IPS-11a (cell line): ENCODE data around the gene MOCOS.

Experiments
- H3K4me3 ChIP-seq: one replicate; pipeline ENCODE4 v1.5.1; 2013; ENCODE audit warnings: low read depth, low read length, control low read depth

MOCOS gene

GRCh38 chr18:36176711-36177110 lies 10.6 kb upstream of the MOCOS start:
- no peak overlapping the region for H3K4me3 ChIP-seq

DNA sequence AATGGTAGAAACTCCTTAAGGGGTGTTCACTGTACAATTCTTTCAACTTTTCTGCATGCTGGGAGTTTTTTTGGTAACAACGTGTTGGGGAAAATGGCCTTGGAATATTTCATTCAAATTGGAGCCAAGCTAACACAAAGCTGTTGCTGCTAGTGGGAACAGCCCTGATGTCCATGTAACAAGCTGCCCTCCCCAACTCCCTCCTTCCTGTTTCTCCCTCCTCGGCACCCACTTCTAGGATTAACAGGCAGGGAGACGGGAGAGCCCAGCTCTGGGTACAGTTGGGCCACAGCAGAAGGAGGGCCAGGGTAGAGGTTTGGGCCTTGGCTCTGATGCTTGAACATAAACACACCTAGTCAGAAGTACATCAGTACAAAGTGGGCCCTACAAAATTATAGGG lies 9.4 kb upstream of the MOCOS start:
- no peak overlapping the region for H3K4me3 ChIP-seq

DNA sequence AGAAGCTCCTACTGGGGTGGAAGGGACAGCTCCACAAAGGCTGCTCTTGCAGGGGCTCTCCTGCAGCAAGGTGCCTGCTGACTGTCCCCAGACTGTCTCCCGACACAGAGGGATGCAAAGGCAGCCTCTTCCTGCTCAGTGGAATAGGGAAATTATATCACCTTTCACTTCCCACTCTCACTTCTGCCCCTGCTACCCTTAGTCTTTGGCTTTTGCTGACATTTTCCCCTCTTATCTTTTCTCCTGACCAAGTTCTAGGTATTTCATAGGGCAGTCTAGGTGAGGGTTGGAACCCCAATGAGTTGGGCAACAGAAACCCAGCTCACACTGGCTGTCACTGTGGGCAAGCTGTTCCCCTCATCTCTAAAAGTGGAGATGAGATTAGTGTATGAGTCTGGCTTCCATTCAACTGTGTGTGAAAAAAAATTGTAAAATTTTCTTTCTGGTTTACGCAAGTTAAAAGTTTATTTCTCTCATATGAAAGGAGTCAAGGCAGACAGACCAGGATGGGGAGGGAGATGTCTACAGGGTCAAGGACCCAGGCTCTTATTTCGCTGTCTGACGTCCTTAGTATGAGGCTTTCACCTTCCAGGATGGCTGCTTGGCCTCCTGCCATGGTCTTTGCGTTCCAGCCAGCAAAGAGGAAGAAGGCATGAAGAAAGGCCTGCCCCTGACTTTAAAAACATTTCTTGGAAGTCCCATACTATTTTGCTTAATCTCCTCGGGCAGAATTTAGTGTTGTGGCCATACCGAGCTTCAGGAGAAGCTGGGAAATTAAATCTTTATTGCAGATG lies 7.5 kb upstream of the MOCOS start:
- no peak overlapping the region for H3K4me3 ChIP-seq

- no peak overlapping the region for H3K4me3 ChIP-seq
These were observed 5.9 kb upstream of the MOCOS start for GRCh38 chr18:36181441-36181840.

DNA sequence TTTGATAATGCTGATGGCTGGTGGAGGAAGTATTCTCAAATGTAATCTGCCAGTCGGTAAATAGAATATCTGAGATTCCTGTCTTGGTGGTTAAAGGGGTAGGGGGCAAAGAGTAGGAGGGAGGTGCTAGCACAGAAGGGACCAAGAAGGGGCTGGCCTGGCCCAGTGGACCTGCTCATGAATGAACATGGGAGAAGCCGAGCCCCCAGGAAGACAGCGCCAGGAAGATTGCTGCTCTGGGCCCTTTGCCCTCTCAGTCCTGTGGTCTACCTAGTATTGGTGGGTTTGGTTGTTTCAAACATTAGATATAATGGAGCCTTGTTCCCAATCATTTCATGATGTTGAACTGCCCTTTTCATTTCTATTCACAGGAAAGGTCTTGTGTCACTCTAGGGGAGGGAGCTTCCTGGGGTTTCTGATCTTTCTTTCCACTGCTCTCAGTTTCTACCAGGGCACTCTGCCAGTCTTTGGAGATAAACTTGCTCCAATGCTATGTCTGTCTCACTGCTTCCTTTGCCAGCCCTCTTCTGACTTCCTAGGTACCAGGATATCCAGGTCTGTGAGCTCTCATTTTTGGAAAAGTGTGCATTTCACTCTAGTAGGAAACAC lies 5.3 kb upstream of the MOCOS start:
- no peak overlapping the region for H3K4me3 ChIP-seq

DNA sequence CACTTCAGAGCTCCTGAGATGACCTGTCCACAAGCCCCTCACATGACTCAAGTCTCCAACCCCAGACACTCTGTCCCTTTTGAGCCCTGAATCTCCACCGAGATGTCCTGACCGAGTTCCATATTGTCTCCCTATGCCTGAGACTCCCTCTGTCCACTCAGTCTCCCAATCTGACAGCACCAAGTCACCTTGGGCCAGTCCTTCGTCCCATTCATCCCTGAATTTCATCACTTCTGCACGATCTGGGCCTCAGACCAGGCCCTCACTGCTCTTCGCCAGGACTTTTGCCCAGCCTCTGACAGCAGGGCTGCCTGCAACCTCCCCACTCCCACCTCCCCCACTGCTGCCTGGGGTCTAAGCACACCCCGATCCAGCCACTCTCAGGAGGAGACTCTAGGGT lies 4.3 kb upstream of the MOCOS start:
- no peak overlapping the region for H3K4me3 ChIP-seq

DNA sequence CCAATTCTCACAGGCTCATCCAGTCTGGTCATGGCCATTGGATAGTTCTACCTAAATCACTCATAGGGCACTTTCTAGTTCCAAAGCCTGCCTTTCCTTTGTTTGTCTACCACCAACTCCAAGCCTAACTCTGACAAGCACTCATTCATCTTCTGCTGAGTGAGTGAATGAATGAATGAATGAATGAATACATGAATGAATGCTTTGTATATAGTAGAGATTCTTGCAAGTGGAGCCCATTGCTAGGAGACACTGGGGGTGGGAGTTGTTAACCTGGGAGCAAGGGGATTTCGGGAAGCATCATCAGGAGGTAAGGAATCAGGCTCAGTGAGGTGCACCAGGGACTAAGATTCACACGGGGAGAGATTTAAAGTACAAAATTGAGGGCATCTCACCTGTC lies 3.3 kb upstream of the MOCOS start:
- no peak overlapping the region for H3K4me3 ChIP-seq

DNA sequence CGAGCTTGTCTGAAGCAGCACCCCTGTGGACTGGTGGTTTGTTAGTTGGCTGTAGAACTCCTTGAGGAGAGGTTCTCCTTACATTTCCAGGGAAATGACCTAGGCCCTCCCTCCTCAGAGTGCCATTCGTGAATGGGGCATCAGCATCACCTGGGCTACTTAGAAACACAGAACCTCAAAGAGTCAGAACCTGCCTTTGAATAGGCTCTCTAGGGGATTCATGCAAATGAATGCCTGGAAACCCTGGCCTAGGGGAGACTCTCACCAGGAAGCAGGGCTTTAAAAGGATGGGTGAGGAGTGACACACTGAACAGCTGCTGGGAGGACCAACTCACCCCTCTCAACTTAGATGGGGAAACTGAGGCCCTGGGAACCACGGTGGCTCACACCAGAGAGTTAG lies 2.1 kb upstream of the MOCOS start:
- H3K4me3 ChIP-seq = no peak overlapping the region

- no peak overlapping the region for H3K4me3 ChIP-seq
These were observed 1.3 kb upstream of the MOCOS start for GRCh38 chr18:36185901-36186460.

DNA sequence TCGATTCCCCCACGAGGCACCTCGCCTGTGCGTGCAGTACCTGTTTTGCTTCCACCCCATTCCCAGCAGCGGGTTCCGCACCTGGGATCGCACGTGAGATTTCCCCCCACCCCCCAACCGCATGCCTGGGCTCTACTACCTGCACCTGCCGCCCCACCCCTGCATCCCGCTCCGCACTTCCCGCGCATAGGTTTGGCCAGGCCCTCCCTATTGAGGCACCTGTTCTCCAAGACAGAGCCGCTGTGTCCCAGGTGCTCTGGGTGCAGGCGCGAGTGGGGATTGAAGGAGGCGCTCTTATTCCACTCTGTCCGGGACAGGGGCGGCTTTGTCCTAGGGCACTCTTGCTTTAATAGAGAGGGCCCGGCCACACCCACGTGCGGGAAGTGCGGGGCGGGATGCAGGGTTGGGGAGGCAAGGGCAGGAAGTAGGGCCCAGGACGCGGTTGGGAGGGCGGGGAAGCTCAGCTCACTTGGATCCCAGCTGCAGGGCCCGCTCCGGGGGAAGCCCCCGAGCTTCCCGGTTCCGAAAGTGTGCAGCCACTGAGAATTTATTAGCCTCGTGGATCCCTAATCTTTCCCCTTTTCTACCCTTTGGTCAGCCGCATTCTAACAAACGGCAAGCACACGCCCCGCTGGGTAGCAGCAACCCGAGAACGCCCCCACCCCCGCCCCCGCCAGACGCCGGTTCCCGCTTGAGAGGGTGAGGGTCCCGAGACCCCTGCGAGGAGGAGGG lies 670 bp upstream of the MOCOS start:
- H3K4me3 ChIP-seq = peak overlapping the region; percentile 47

DNA sequence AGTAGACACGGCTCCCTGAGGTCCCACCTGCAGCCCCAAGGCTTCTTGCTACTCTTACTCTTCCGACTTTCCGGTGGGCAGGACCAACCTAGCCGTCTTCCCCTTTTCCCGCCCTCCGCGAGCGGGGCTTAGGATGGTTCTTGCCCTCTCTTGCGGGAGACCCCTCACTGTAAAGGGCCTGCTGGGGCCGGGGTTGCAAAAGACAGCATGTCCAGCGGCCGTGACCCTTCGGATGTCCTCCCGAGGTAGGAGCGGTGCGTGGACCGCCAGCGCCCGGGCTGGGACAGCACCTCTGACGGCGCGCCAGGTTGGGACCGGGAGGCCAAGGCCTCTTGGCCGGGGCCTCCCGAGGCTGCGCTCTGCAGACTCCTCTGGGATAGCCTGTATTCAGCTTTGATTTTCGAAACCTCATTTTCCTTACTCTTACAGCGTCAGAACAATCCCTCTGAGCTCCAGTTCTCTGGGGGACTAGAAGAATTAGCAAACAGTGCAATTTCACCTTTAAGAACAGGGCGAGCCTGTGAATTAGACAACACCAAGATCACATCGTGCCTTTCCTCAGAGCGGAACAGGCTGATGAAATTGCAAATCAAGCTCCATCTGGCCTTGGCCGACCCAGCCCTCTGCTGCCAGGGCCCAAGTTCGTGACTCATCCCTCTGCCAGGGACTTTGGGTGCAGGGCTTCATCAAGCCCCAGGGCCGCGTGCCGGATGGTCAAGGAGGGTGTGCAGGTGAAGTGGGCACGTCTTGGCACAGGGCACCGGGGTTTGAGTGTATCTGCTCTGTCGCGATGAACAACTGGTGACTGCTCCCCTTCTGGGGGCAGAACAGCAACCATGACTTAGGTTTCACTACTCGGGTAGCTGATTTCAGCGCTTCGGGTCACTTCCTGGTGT lies 777 bp downstream of the MOCOS start:
- H3K4me3 ChIP-seq = peak overlapping the region; percentile 47

- no peak overlapping the region for H3K4me3 ChIP-seq
These were observed 1.6 kb downstream of the MOCOS start for GRCh38 chr18:36188916-36189315.

GRCh38 chr18:36189486-36189885 lies 2.2 kb downstream of the MOCOS start:
- no peak overlapping the region for H3K4me3 ChIP-seq

- no peak overlapping the region for H3K4me3 ChIP-seq
These were observed 4.0 kb downstream of the MOCOS start for GRCh38 chr18:36191286-36191685.

DNA sequence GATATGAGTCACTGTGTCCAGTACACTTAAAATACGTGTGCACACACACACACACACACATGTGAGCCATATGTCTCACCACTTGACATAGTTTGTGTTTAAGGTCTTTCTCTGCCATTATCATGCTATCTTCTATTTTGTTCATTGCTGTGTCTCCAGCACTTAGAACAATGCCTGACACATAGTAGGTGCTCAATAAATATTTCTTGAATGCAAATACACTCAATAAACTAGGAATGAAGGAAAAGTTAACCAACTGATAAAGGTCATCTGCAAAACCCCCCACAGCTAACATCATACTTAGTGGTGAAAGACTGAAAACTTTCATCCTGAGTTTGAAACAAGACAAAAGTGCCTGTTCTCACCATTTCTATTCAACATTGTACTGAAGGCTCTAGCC lies 4.4 kb downstream of the MOCOS start:
- H3K4me3 ChIP-seq = no peak overlapping the region

GRCh38 chr18:36194600-36195315 lies 7.5 kb downstream of the MOCOS start:
- H3K4me3 ChIP-seq = no peak overlapping the region

DNA sequence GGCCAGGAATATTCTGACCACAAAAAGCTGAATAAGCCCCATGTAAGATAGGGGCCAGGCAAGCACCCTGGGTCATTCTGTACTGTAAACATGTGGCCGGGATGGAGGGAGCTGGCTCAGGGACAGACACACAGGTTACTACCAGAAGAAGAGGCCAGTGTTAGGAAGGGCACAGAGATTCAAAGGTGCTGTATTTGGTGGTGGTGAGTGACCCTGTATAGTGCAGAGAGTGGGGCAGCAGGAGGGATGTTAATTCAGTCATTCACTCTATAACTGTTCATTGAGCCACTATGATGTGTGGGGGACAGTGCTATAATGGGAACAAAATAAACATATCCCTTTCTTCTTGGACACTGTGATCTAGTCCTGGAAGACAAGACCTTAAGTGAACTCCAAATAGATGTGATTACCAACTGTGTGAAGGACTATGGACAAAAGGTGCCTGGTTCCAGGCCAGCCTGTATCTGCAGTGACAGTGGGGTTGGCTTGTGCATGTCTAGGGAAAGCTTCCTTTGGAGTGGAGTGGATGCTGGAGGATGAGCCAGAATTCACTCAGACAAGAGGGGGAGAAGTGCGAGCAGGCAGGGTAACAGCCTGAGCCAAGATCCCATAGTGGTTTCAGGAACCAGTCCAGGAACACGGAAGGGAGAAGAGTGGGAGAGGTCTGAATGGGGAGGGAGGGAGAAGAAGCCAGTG lies 8.3 kb downstream of the MOCOS start:
- H3K4me3 ChIP-seq = no peak overlapping the region

GRCh38 chr18:36196238-36196995 lies 9.1 kb downstream of the MOCOS start:
- no peak overlapping the region for H3K4me3 ChIP-seq
